GM12864 (cell line): ENCODE results near the gene IRS2.

ENCODE experiments used
- DNase-seq: peaks from one replicate; pipeline ENCODE4 v3.0.0-alpha.2; 2011; ENCODE audit warnings: low read depth
- H3K4me3 ChIP-seq: 2 replicates; pipeline ENCODE4 v1.5.1; 2011; ENCODE audit warnings: mild to moderate bottlenecking, low read depth, low read length, control low read depth
- CTCF ChIP-seq: IDR thresholded peaks from 2 replicates; pipeline ENCODE4 v1.5.1; 2011; ENCODE audit warnings: low read depth, mild to moderate bottlenecking, moderate library complexity, low read length, control low read depth, inconsistent platforms; ENCODE audit errors: missing control alignments

IRS2 gene

GRCh38 chr13:109790086-109790485 lies 3.7 kb upstream of the IRS2 start:
- no peak overlapping the region for H3K4me3 ChIP-seq
- no peak for DNase-seq
- TF ChIP-seq CTCF: no peak

- no peak for DNase-seq
- no peak for TF ChIP-seq CTCF
- H3K4me3 ChIP-seq: no peak overlapping the region
These were observed 2.9 kb upstream of the IRS2 start for GRCh38 chr13:109789262-109789661.

GRCh38 chr13:109788372-109789111 lies 2.2 kb upstream of the IRS2 start:
- no peak overlapping the region for H3K4me3 ChIP-seq
- TF ChIP-seq CTCF: no peak
- no peak for DNase-seq

- no peak for DNase-seq
- TF ChIP-seq CTCF: no peak
- peak overlapping the region; percentile 40 for H3K4me3 ChIP-seq
These were observed 962 bp upstream of the IRS2 start for GRCh38 chr13:109787135-109787954.

GRCh38 chr13:109785892-109786450 lies 412 bp downstream of the IRS2 start:
- no peak for TF ChIP-seq CTCF
- no peak for DNase-seq
- no peak overlapping the region; the same call in 1 of the 2 replicates for H3K4me3 ChIP-seq

- no peak overlapping the region for H3K4me3 ChIP-seq
- no peak for TF ChIP-seq CTCF
- DNase-seq: no peak
These were observed 1.1 kb downstream of the IRS2 start for GRCh38 chr13:109785141-109785891.
